ENCODE data around the gene CYYR1.

CYYR1 gene

GRCh38 chr21:26425576-26425975, 147.5 kb downstream of the CYYR1 start:
- ChIA-PET CTCF (interaction anchor here (0.5 kb wide), 1 partner anchor 912 kb away, joined by 5 read pairs; no protein-coding TSS in a partner anchor), POLR2A (no interaction called here)

GRCh38 chr21:26423511-26423910, 149.6 kb downstream of the CYYR1 start:
- ChIA-PET CTCF (no interaction called here), POLR2A (no interaction called here)
- H3K36me3 ChIP-seq (ENCODE audit: control insufficient read depth in 2 of 2, insufficient read depth in 1 of 2, low read length in 2 of 2): no peaks in the 10 kb centered on the region
- no peak for TF ChIP-seq ZBTB7A (tag by site-specific recombination; IDR thresholded peaks at IDR 0.05; ENCODE audit: low read depth)
- TF ChIP-seq ZNF514 (tag by site-specific recombination; IDR thresholded peaks at IDR 0.05): no peak
- no peak for TF ChIP-seq PATZ1 (tag by site-specific recombination; IDR thresholded peaks at IDR 0.05)
- H3K9me3 ChIP-seq (ENCODE audit: control insufficient read depth, insufficient read depth, low read depth, low read length): no peaks in the 10 kb centered on the region
- H3K4me3 ChIP-seq (ENCODE audit: low read depth, low read length): no peak overlapping the region
- no peaks in the 10 kb centered on the region for H3K4me1 ChIP-seq (ENCODE audit: control insufficient read depth, insufficient read depth, low read length)
- H3K27ac ChIP-seq (ENCODE audit: extremely low read depth, low read depth, low read length): no peak overlapping the region

More at GRCh38 chr21:26425576-26425975, 147.5 kb downstream of the CYYR1 start:
- Histone ChIP-seq H3K9me3 (ENCODE audit: control insufficient read depth, insufficient read depth, low read depth, low read length) (no peaks in the 10 kb centered on the region), H3K4me3 (ENCODE audit: low read depth, low read length) (no peak overlapping the region), H3K36me3 (ENCODE audit: control insufficient read depth in 2 of 2, insufficient read depth in 1 of 2, low read length in 2 of 2) (no peaks in the 10 kb centered on the region), H3K27ac (ENCODE audit: extremely low read depth, low read depth, low read length) (no peak overlapping the region), H3K4me1 (ENCODE audit: control insufficient read depth, insufficient read depth, low read length) (no peaks in the 10 kb centered on the region)
- no peak for TF ChIP-seq ELK4 (IDR thresholded peaks at IDR 0.05; ENCODE audit: borderline replicate concordance, low read depth, low read length)
- TF ChIP-seq ZBTB49 (tag by site-specific recombination; IDR thresholded peaks at IDR 0.05; ENCODE audit: low read depth): no peak

- H3K4me1 ChIP-seq (ENCODE audit: control insufficient read depth, insufficient read depth, low read length): no peaks in the 10 kb centered on the region
- H3K27ac ChIP-seq (ENCODE audit: extremely low read depth, low read depth, low read length): no peak overlapping the region
- no peak for TF ChIP-seq ZNF449 (tag by site-specific recombination; IDR thresholded peaks at IDR 0.05)
- TF ChIP-seq ZNF266 (tag by site-specific recombination; IDR thresholded peaks at IDR 0.05; ENCODE audit: low read depth): no peak
- no peak for TF ChIP-seq ZNF658 (tag by site-specific recombination; IDR thresholded peaks at IDR 0.05)
- TF ChIP-seq ZIC2 (tag by site-specific recombination; IDR thresholded peaks at IDR 0.05): no peak
- no peak for TF ChIP-seq MYNN (tag by site-specific recombination; IDR thresholded peaks at IDR 0.05; ENCODE audit: borderline replicate concordance)
- TF ChIP-seq ZNF747 (tag by site-specific recombination; IDR thresholded peaks at IDR 0.05): no peak
- TF ChIP-seq ZNF121 (tag by site-specific recombination; IDR thresholded peaks at IDR 0.05): no peak
- TF ChIP-seq ZXDB (tag by site-specific recombination; IDR thresholded peaks at IDR 0.05): no peak
- no peak for TF ChIP-seq ZNF48 (tag by site-specific recombination; IDR thresholded peaks at IDR 0.05)
- TF ChIP-seq ZNF558 (tag by site-specific recombination; IDR thresholded peaks at IDR 0.05): no peak
- no peak for TF ChIP-seq YY1 (tag by site-specific recombination; IDR thresholded peaks at IDR 0.05)
- TF ChIP-seq ZNF366 (tag by site-specific recombination; conservative IDR thresholded peaks at IDR 0.05): no peak
- no peak for TF ChIP-seq ZNF560 (tag by site-specific recombination; IDR thresholded peaks at IDR 0.05; ENCODE audit: borderline replicate concordance)
- CTCF ChIA-PET: no interaction called here
- POLR2A ChIA-PET: no interaction called here
- H3K36me3 ChIP-seq (ENCODE audit: control insufficient read depth in 2 of 2, insufficient read depth in 1 of 2, low read length in 2 of 2): no peaks in the 10 kb centered on the region
- no peak overlapping the region for H3K4me3 ChIP-seq (ENCODE audit: low read depth, low read length)
- no peaks in the 10 kb centered on the region for H3K9me3 ChIP-seq (ENCODE audit: control insufficient read depth, insufficient read depth, low read depth, low read length)
Observed at GRCh38 chr21:26422706-26423105, 150.4 kb downstream of the CYYR1 start.
